GM18951 (cell line): ENCODE measurements around the gene LRRC4B.
"Not testable (repeated sequence)": the region's sequence is repeated elsewhere in the genome, so short reads cannot be mapped to it uniquely, and the experiment has no call there.

Experiments used
- POLR2A ChIP-seq: IDR thresholded peaks from 4 replicates; pipeline ENCODE4 v1.6.1; 2011; ENCODE audit warnings: mild to moderate bottlenecking; ENCODE audit not compliant: insufficient read length, insufficient read depth; ENCODE audit errors: extremely low read depth
- in situ Hi-C: fragments of 300-500 bp; cut with MboI; formaldehyde crosslinking; loops from one replicate; pipeline ENCODE4 v1.12.0; 2022; ENCODE audit warnings: low sequenced_read_pairs, mixed read lengths, inconsistent platforms; ENCODE audit not compliant: unreplicated experiment

LRRC4B gene

GRCh38 chr19:50567882-50568727 is at the start of gene LRRC4B:
LRRC4B (minus strand) TSS chr19:50568435; CDS start chr19:50548838, 19,597 bp downstream.
- TF ChIP-seq POLR2A: no peak
- in situ Hi-C loops: no loop called here

- in situ Hi-C loops: not testable (repeated sequence)
Observed at GRCh38 chr19:50612504-50613404, 44.5 kb upstream of the LRRC4B start.

GRCh38 chr19:50607874-50608785 is 39.9 kb upstream of the LRRC4B start:
- in situ Hi-C loops: no loop called here
- TF ChIP-seq POLR2A: no peak

- in situ Hi-C loops: no loop called here
- TF ChIP-seq POLR2A: no peak
Observed at GRCh38 chr19:50607388-50607787, 39.2 kb upstream of the LRRC4B start.

GRCh38 chr19:50606059-50606836 is 38.0 kb upstream of the LRRC4B start:
- in situ Hi-C loops: not testable (repeated sequence)

GRCh38 chr19:50604264-50605073 is 36.2 kb upstream of the LRRC4B start:
- in situ Hi-C loops: not testable (repeated sequence)

GRCh38 chr19:50602935-50603334 is 34.7 kb upstream of the LRRC4B start:
- no peak for TF ChIP-seq POLR2A
- in situ Hi-C loops: no loop called here

GRCh38 chr19:50602496-50602895 is 34.3 kb upstream of the LRRC4B start:
- TF ChIP-seq POLR2A: no peak
- in situ Hi-C loops: no loop called here

GRCh38 chr19:50602089-50602422 is 33.8 kb upstream of the LRRC4B start:
- in situ Hi-C loops: no loop called here
- TF ChIP-seq POLR2A: no peak

- in situ Hi-C loops: no loop called here
- TF ChIP-seq POLR2A: no peak
Observed at GRCh38 chr19:50601407-50602088, 33.3 kb upstream of the LRRC4B start.

GRCh38 chr19:50599427-50599826 is 31.2 kb upstream of the LRRC4B start:
- in situ Hi-C loops: no loop called here
- no peak for TF ChIP-seq POLR2A
